Caco-2 (cell line): ENCODE measurements around the gene SVIL. TPM values are rescaled to one million over a fixed set of nuclear protein-coding genes. Genes with fewer than 3 reads are reported as not detected.

Source experiments
- BruUV-seq: library from RNA; stranded (reverse); fragments of 400-500 nt; replicated peaks from 2 replicates; lab custom pipeline; 2021; lab: Mats Ljungman, UMichigan
- CTCF ChIA-PET: fragments of 300-600 bp; sonication (Branson Sonifier 250); formaldehyde crosslinking; loops from one replicate; lab custom pipeline; 2022; ENCODE audit warnings: antibody characterized with exemption; lab: Charles Lee
- POLR2A ChIA-PET: fragments of 300-600 bp; sonication (Branson Sonifier 250); formaldehyde crosslinking; loops from one replicate; lab custom pipeline; 2022; ENCODE audit warnings: antibody characterized with exemption; lab: Charles Lee
- DNase-seq, 2 experiments: peaks; one replicate each; pipeline versions ENCODE4 v3.0.0 to v3.0.0-alpha.2; 2020 to 2022
- H3K27me3 ChIP-seq: replicated peaks from 2 replicates; pipeline ENCODE4 v1.6.0; 2011; ENCODE audit warnings: low read length; ENCODE audit not compliant: control insufficient read depth, insufficient read depth
- H3K36me3 ChIP-seq: 2 replicates; pipeline ENCODE4 v1.5.1; 2011; ENCODE audit warnings: low read length; ENCODE audit not compliant: control insufficient read depth, insufficient read depth
- H3K4me1 ChIP-seq: fragments of 250-450 bp; sonication (Bioruptor Pico); 2 replicates; pipeline ENCODE4 v1.5.1; 2020; ENCODE audit warnings: mild to moderate bottlenecking
- H3K4me3 ChIP-seq: 2 replicates; pipeline ENCODE4 v1.5.1; 2011; ENCODE audit warnings: low read depth, mild to moderate bottlenecking, control low read depth, low read length
- H3K9me3 ChIP-seq: fragments of 250-450 bp; sonication (Bioruptor Pico); 2 replicates; pipeline ENCODE4 v1.5.1; 2020; ENCODE audit warnings: mild to moderate bottlenecking, moderate library complexity
- H3K27ac Mint-ChIP-seq: one replicate; pipeline ENCODE4 v1.8.0; 2022; ENCODE audit warnings: mixed read lengths; ENCODE audit not compliant: unreplicated experiment
- H3K27me3 Mint-ChIP-seq: one replicate; pipeline ENCODE4 v1.8.0; 2022; ENCODE audit warnings: mixed read lengths; ENCODE audit not compliant: insufficient read depth, unreplicated experiment
- H3K36me3 Mint-ChIP-seq: one replicate; pipeline ENCODE4 v1.8.0; 2022; ENCODE audit warnings: mild to moderate bottlenecking, mixed read lengths; ENCODE audit not compliant: insufficient read depth, unreplicated experiment
- H3K4me1 Mint-ChIP-seq: one replicate; pipeline ENCODE4 v1.8.0; 2022; ENCODE audit warnings: low read depth, mixed read lengths; ENCODE audit not compliant: unreplicated experiment
- H3K4me3 Mint-ChIP-seq: one replicate; pipeline ENCODE4 v1.8.0; 2022; ENCODE audit warnings: mild to moderate bottlenecking, moderate library complexity, mixed read lengths; ENCODE audit not compliant: unreplicated experiment
- H3K9me3 Mint-ChIP-seq: one replicate; pipeline ENCODE4 v1.8.0; 2022; ENCODE audit warnings: mixed read lengths; ENCODE audit not compliant: unreplicated experiment
- CTCF ChIP-seq, 2 experiments: fragments of 200-600 bp in 1 of 2; IDR thresholded peaks; 1 replicate in 1 of 2; 2 replicates in 1 of 2; pipeline versions ENCODE4 v1.5.1 to v1.8.0; 2011 to 2022; ENCODE audit warnings: antibody characterized with exemption in 1 of 2, control low read depth in 1 of 2, inconsistent platforms in 1 of 2, low read depth in 1 of 2, low read length in 1 of 2, mild to moderate bottlenecking in 1 of 2, moderate library complexity in 1 of 2; ENCODE audit not compliant: insufficient read depth in 1 of 2, severe bottlenecking in 1 of 2, unreplicated experiment in 1 of 2
- intact Hi-C: fragments of 100-400 bp; cut with micrococcal nuclease; formaldehyde crosslinking; loops from one replicate; pipeline ENCODE4 v1.10.0; 2022; ENCODE audit not compliant: unreplicated experiment
- total RNA-seq: library from RNA; stranded (reverse); gene quantifications from 2 replicates; pipeline ENCODE4 v1.2.3, GENCODE V29; 2022

The SVIL gene
- total RNA-seq, 1 experiment from 2014 or later, result 54.4 TPM

- Histone ChIP-seq H3K9me3 (no peaks in the 10 kb centered on the region), H3K4me1 (peaks cover 38% of the 10 kb centered on the region), H3K36me3 (no peaks in the 10 kb centered on the region), H3K4me3 (peak overlapping the region; percentile 23), H3K27me3 (no peaks in the 10 kb centered on the region)
- peak overlapping the region; percentile 85 for H3K27ac Mint-ChIP-seq
- H3K9me3 Mint-ChIP-seq, result peaks cover 12% of the 10 kb centered on the region
- peak overlapping the region; percentile 69 for H3K4me3 Mint-ChIP-seq
- peak in 1 of 2 experiments; percentile 50 for TF ChIP-seq CTCF (IDR thresholded peaks at IDR 0.05; ENCODE audit: insufficient read depth in 1 of 2, low read depth in 1 of 2, low read length in 1 of 2, severe bottlenecking in 1 of 2, unreplicated experiment in 1 of 2)
- CTCF ChIA-PET, result interaction anchor here (0.7 to 1.8 kb wide), 4 partner anchors 11 to 100 kb away, joined by 3 to 11 read pairs (median 6); no protein-coding TSS in a partner anchor
- DNase-seq, result peak; percentile 88 to 93
- peaks cover 35% of the 10 kb centered on the region for H3K36me3 Mint-ChIP-seq
- intact Hi-C loops, result loop anchor here (1.0 to 10.0 kb wide), 4 partner anchors 17 to 419 kb away; partner anchors contain the start of gene JCAD
- peaks cover 48% of the 10 kb centered on the region for H3K4me1 Mint-ChIP-seq
- H3K27me3 Mint-ChIP-seq, result no peaks in the 10 kb centered on the region
- no TSS peak for BruUV-seq
- POLR2A ChIA-PET, result no interaction called here
Observed at GRCh38 chr10:29635711-29636144, 957 bp upstream of the SVIL start.

GRCh38 chr10:29634105-29634504, 666 bp downstream of the SVIL start:
- no peak for TF ChIP-seq CTCF (IDR thresholded peaks at IDR 0.05; ENCODE audit: insufficient read depth in 1 of 2, low read depth in 1 of 2, low read length in 1 of 2, severe bottlenecking in 1 of 2, unreplicated experiment in 1 of 2)
- no peaks in the 10 kb centered on the region for H3K9me3 ChIP-seq
- Mint-ChIP-seq H3K27ac (peak overlapping the region; percentile 85), H3K9me3 (peaks cover 7% of the 10 kb centered on the region), H3K36me3 (peaks cover 33% of the 10 kb centered on the region), H3K27me3 (no peaks in the 10 kb centered on the region), H3K4me1 (peaks cover 58% of the 10 kb centered on the region), H3K4me3 (peak overlapping the region; percentile 69)
- H3K4me1 ChIP-seq, result peaks cover 55% of the 10 kb centered on the region
- BruUV-seq, result no TSS peak
- no peaks in the 10 kb centered on the region for H3K27me3 ChIP-seq
- H3K36me3 ChIP-seq, result no peaks in the 10 kb centered on the region
- H3K4me3 ChIP-seq, result no peak overlapping the region
- intact Hi-C loops, result loop anchor here (2.0 to 10.0 kb wide), 3 partner anchors 15 to 421 kb away; partner anchors contain the start of gene JCAD
- DNase-seq, result no peak
- CTCF ChIA-PET, result no interaction called here
- POLR2A ChIA-PET, result no interaction called here

GRCh38 chr10:29631049-29631339, 3.8 kb downstream of the SVIL start:
- CTCF ChIA-PET, result interaction anchor here (0.5 kb wide), 1 partner anchor 102 kb away, joined by 3 read pairs; no protein-coding TSS in a partner anchor
- Mint-ChIP-seq H3K4me1 (peaks cover 66% of the 10 kb centered on the region), H3K4me3 (peak overlapping the region; percentile 64), H3K27me3 (no peaks in the 10 kb centered on the region), H3K9me3 (peaks cover 7% of the 10 kb centered on the region), H3K36me3 (peaks cover 22% of the 10 kb centered on the region), H3K27ac (peak overlapping the region; percentile 69)
- BruUV-seq, result no TSS peak
- H3K4me3 ChIP-seq, result no peak overlapping the region
- no peak for TF ChIP-seq CTCF (IDR thresholded peaks at IDR 0.05; ENCODE audit: insufficient read depth in 1 of 2, low read depth in 1 of 2, low read length in 1 of 2, severe bottlenecking in 1 of 2, unreplicated experiment in 1 of 2)
- POLR2A ChIA-PET, result no interaction called here
- no peaks in the 10 kb centered on the region for H3K36me3 ChIP-seq
- no peak for DNase-seq
- intact Hi-C loops, result loop anchor here (2.0 to 10.0 kb wide), 2 partner anchors 228 to 424 kb away; partner anchors contain the start of gene JCAD
- H3K9me3 ChIP-seq, result no peaks in the 10 kb centered on the region
- no peaks in the 10 kb centered on the region for H3K27me3 ChIP-seq
- peaks cover 65% of the 10 kb centered on the region for H3K4me1 ChIP-seq
